Stimulated activated CD4-positive, alpha-beta T cell treated with anti-CD3 and anti-CD28 coated beads, TNF-alpha, amount 100 ng/mL, for 4 hours (primary cell): Measurements from ENCODE around the gene ASCC3.

ENCODE experiments used
- DNase-seq, 3 experiments: peaks; one replicate each; pipeline ENCODE4 v3.0.0-alpha.2; 2020; ENCODE audit warnings: low read depth in 3 of 3

ASCC3 gene

DNA sequence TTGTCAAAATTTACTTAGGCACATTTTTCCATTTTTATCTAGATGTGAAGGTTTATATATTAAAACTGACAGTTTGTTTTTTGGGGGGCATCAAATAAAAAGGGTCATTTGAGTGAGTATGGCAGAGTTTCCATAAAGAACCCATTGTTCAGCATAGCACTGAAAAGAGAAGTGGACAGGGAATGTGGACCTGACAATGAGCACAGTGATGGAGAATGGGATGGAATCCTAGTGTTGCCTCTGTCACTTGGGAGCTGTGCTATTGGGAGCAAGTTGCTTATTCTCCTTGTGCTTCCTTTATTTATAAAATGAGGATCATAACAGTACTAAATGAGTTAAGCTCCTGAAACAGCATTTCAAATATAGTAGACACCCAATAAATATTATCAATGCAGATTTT is 285.7 kb downstream of the ASCC3 start:
- DNase-seq, result no peak

DNA sequence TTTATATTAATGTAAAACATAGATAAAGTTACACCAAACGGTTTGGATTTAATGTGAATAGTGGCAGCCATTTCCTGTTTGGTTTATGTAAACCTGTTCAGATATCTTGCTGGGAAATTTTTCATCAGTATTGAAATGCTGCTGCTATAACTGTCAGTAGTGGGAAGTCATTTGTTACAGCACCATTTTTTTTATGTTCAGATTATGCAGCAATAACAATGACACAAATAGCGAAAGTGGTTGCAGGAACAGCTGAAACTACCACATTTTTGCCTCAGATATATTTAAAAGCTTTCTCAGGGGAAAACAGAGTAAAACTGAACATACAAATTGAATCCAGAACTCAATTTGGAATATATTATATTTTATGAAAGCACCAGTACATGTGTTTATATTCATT is 287.6 kb downstream of the ASCC3 start:
- DNase-seq, result no peak

- no peak for DNase-seq
These were observed 288.2 kb downstream of the ASCC3 start for GRCh38 chr6:100592929-100593328.

DNA sequence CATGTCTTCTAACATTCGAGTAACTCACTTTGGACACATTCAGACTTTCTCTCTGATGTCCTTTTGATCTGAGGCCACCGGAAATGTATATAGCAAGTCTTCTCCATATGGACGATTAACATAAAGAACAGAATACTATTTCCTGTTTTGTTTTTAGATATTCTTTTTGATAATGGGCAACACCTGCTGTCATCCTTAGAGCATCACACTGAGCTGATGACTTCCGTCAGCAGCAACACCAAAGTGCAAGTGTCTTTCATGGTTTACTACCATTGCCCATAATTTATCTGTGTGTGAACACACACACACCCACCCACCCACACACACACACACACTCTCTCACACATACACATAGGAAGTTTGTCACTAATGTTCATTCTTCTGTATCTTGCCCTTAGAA is 303.7 kb downstream of the ASCC3 start:
- no peak for DNase-seq

GRCh38 chr6:100575921-100576320 is 305.2 kb downstream of the ASCC3 start:
- no peak for DNase-seq

- no peak for DNase-seq
These were observed 306.3 kb downstream of the ASCC3 start for GRCh38 chr6:100574836-100575235.

GRCh38 chr6:100573166-100573565 is 308.0 kb downstream of the ASCC3 start:
- DNase-seq, result no peak

GRCh38 chr6:100568255-100568654 is 312.9 kb downstream of the ASCC3 start:
- no peak for DNase-seq

- DNase-seq, result no peak
These were observed 314.6 kb downstream of the ASCC3 start for GRCh38 chr6:100566563-100566962.

- no peak for DNase-seq
These were observed 315.6 kb downstream of the ASCC3 start for GRCh38 chr6:100565439-100566104.

DNA sequence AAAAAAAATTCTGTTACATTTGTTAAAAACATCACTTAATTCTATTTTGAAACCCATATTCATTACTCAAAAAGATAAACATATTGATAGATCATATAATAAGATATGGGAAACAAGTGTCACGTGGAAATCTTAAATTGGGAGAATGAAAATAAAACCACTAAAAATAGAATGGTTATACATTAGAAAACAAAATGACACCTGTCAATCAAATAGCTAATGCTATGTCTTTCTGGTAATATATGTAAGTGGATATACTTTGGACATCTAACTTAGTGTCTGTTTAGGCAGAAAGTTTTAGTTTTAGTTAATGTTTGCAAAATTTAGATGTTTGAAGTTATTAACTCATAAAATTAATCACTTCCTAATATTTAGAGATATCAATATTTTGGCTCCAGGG is 321.3 kb downstream of the ASCC3 start:
- no peak for DNase-seq

- DNase-seq, result no peak
These were observed 326.9 kb downstream of the ASCC3 start for GRCh38 chr6:100554228-100554627.

GRCh38 chr6:100553243-100553642 is 327.9 kb downstream of the ASCC3 start:
- no peak for DNase-seq

GRCh38 chr6:100549406-100550167 is 331.5 kb downstream of the ASCC3 start:
- DNase-seq, result no peak

DNA sequence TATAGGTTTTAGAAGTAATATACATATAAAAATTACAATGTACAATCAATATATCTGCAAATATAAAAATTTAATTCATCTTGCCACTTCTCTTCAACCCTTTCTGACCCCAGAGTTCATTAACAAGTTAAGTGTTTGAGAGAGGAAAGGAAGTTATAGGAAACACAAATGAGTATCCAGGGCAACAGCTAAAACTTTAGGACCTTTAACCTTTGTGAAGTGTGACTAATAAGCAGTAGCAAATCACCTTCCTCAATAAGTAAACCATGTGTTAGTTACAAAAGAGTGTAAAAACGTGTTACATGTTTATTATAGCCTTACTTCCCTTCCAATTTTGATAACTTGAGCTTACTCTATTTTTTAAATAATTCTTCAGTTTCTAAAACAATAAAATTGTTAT is 343.0 kb downstream of the ASCC3 start:
- no peak for DNase-seq

DNA sequence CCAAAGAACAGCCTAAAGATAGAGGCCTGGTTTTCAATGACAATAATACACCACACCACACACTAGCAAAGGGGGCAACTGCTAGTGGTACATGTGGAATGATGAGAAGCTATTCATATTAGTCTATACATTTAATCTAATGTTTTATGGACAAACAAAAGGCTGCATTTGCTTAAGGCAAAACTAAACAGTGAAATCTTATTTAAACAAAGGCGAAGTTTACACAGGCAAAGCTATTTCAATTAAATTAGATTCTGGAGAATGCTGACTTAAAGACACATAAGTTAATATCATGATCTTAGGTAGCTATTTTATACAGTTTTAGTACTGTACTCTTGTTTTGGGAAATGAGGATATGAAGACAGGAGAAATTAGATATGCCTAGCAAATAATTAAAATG is 362.5 kb downstream of the ASCC3 start:
- no peak for DNase-seq

DNA sequence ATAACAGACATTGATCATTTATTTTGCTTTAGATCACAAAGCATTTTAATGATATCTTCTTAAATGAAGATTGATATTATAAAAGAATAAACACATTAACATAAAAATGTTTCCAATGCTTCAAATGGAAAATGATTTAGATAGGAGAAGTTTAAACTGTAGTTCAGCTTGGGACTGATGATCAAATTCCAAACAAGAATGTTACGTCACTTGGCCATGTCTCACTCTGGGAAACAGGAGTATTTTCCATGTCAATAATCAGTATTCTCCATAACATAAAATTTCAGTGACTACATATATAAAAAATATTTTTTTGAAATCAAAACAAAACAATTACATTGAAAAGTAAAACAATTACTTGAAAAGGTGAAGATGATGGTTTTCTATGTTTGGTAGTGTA is 363.5 kb downstream of the ASCC3 start:
- DNase-seq, result no peak

DNA sequence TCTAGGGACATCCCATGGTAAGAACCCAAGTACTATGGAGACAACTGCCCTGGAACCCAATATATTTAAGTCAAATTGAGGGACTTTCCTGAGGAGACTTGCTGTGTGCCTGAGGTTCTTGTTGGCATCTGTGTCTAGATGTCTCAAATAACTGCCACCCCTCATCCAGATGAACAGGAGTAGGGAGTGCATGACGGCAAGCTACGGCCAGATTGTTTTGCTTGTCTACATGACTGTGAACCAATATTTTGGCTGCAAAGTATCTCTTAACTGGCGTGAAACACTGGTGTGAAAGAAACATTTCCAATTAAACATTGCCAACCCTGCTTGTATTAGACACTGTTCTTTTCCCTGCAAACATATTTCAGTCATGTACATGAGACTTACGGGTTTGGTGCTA is 364.0 kb downstream of the ASCC3 start:
- no peak for DNase-seq

DNA sequence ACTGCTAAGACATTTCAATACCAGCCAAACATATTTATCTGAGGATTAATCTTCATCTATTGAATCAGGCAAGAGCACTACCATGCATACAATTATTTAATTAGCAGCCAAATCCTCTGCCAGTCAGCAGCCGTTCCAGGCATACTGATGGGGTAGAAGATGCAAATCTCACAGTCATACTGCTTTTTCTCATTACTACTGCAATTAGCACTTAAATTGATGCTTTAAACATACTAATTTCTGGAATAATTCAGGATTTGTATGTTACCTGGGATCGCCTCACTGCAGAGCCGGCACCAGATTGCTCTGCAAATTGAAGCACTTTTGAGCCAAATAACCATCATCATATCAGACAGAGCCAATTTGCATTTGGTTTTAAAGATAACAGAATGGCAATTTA is 366.5 kb downstream of the ASCC3 start:
- DNase-seq, result no peak

GRCh38 chr6:100512203-100512862 is 368.8 kb downstream of the ASCC3 start:
- DNase-seq, result no peak

DNA sequence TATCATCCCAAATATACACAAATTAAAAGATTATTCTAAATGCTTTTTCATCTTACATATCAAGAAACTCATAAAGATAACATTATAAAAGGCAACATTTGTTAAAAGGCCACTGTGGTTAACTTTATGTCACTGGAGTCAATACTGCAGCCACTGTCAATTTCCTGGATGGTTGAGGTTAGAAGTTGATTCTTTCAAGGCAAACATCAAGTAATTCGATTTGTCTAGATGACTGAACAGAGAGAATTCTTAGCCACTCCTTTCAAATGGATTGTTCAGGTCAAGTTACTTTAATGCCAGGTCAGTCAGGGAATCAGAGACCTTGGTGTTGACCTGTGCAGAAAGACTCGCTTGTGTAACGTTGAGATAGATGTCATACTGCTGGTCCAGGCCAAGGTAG is 372.0 kb downstream of the ASCC3 start:
- DNase-seq, result no peak

DNA sequence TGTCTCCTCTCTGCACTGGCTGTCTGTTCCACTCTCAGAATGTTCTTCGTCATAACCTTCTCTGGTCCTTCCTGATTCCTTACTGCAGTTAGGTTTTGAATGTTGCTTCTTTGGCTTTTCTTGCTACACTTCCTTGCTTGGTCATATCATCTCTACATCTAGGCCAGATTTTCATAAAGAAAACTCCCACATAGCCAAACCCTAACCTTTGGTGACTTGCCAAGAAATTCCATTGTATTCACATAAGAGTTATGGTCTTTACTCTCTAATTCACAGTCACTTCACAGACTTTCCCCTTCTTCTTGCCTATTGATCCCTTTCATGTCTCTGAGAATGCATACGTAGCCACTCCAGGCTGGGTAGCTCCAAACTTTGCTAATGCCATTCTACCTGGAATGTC is 374.5 kb downstream of the ASCC3 start:
- DNase-seq, result no peak
